Occipital lobe (tissue), 2 donors: Measurements from ENCODE around the gene APCDD1L. TPM values are rescaled to one million over a fixed set of nuclear protein-coding genes. Genes with fewer than 3 reads are reported as not detected.

Experiments
- DNase-seq: peaks from one replicate; lab custom pipeline; 2025; lab: John Stamatoyannopoulos, UW
- total RNA-seq: library from RNA; depleted of rRNA; stranded (reverse); fragments of >200 nt; gene quantifications from one replicate; pipeline ENCODE4 v1.2.3, GENCODE V29; 2014

Gene APCDD1L
- total RNA-seq, 1 donor from 2014 or later, result not detected

DNA sequence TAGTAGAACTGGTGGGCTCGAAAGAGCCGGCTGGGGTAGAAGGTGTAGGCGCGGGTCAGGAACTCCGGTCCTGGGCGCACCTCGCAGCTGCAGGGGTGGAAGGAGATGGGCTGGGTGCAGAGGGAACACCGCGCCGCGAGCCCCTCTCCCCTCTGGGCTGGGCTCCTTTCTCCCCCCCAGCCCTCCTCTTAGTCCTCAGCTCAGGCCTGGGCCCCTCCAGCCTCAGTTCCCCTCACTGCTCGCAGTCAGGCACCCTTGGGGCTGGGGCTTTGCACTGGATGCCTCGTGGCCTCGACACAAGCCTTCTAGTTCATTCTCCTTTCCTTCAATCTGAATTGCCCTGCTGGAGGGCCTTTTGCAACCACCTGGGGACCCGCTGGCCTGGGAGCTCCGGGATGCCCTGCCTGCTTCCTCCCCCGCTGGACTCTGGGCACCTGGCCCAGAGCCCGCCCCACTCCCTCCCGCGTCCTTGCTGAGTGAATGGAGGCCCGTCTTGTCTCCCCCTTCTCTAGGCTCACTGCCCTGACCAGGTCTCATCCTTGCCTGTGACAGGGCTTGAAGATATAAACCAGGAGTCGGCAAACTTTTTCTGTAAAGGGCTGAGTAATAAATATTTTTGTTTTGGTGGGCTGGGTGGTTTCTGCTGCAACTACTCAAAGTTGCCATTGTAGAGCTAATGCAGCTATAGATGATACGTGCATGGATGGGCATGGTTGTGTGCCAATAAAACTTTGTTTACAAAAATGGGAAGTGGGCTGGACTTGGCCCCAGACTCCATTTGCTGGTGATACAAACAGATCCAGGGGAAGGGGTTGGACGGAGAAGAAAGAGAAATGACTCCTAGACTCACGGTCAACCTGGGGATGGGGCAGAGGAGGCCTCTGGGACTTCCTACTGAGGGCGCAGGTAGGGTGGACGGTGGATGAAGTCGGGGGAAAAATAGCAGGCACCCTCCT lies 47.3 kb downstream of the APCDD1L start:
- no peak for DNase-seq

DNA sequence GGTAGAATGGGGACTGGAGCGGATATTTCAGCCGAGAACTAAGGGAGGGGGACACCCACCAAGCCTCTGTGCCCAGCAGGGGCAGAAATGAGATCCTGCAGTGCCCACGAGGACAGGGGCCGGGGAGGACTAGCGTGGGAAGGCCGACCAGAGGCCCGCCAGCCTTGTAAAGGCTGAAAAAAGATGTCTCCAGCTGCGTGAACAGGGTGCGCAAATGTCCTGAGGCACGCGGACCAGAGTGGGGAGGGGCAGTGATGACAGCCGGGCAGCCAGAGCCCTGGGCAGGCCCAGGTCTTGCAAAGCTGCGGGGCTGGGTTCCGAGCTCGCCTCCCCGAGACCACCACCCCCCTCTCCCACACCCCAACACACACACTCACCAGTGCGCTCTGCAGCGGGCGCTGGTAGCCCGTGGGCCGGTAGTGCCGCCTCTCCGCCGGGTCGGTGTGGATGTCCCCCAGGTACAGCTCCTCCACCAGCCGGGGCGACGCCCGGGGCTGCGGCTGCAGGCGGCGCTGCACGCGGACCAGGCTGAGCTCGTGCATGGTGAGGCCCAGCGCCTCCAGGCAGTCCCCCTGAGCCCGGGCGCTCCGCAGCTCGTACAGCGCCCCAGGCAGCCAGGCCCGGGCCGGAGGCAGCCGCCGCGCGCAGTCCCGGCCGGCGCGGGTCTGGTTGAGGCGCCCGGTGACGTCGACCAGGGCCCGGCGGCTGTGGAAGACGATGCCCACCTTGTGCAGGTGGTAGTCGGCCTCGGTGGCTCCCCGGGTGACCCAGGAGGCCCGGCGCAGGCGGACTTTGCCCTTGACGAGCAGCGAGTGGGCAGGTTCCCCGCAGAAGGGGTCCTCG lies 48.2 kb downstream of the APCDD1L start:
- no peak for DNase-seq

DNA sequence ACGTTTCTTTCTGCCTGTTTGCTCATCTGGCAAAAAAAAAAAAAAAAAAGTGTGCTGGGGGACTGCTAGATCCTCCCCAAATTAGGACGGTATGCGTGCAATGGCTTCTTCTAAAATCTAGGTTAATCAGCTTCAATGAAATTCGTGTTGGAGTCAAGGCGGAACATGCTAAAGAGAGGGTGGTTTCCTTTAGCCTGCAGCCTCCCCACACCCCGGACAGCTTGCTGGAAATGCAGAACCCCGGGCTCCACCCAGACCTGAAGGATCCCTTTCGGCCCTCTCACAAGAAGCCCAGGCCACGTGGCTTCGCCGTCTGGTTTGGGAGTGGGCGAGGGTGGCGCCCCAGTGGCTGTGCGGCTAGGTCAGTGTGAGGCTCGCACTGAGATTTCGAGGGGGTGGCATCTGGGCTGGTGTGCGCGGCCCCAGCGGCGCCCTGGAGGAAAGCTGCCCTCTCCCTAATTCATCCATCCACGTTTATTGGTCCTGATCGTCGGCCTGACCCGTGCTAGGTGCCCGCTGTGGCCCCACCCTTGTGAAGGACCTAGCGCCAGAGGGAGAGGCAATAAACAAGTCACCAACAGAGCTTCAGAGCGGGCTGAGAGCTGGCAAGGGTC lies 49.0 kb downstream of the APCDD1L start:
- DNase-seq, result no peak

GRCh38 chr20:58464838-58465237 lies 50.4 kb downstream of the APCDD1L start:
- no peak for DNase-seq

DNA sequence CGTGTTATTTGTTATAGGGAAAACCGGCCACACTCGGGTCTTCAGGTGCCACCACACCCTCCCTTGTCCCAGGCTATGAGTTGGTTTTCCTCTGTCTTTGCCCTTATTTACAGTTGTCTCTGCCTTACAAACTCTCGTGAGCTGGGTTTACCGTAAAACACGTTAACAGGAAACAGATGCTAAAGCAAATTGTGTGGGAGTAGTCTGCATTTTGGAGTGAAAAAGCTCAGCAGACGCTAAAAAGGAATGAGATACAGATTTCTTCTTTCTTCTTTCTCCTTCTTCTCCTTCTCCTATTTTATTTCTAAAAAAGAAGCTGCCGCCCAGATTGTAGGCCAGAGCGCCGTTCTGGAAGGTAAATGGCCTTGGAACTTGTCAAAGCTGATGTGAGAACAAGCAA lies 51.9 kb downstream of the APCDD1L start:
- no peak for DNase-seq

- DNase-seq, result no peak
These were observed 53.3 kb downstream of the APCDD1L start for GRCh38 chr20:58461899-58462298.

- no peak for DNase-seq
These were observed 54.1 kb downstream of the APCDD1L start for GRCh38 chr20:58461104-58461503.

DNA sequence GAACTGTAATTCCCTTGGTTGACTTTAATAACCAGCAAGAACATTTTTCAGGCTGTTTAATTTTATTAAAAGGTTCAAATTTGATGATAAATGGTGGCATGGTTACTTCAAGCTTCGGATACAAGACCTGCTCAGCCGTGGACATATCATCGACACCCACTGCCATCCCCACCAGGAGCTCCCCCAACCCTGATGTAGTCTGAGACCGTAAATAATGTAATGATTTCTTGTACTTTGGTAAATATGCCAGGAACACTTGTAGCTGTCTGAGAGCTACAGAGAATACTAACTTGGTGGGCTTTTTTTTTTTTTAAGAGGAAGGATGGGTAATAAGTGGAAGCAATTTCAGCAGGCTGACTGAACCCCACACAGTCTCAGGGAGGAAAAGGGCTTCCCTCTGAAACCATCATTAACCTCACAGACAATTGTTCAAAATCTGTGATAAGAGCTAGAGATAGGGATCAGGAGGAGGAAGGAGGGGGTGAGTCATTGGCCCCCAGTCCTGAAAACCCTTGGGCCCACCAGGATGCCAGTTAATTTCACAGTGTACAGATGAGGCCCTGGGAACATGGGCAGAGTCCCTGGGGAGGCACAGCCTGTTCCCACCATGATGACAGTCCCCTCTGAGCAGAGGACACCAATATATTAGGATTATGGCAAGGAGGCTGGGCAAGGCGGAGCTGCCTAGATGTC lies 56.0 kb downstream of the APCDD1L start:
- DNase-seq, result no peak

GRCh38 chr20:58458342-58459057 lies 56.7 kb downstream of the APCDD1L start:
- no peak for DNase-seq

- no peak for DNase-seq
These were observed 58.0 kb downstream of the APCDD1L start for GRCh38 chr20:58457083-58457695.

DNA sequence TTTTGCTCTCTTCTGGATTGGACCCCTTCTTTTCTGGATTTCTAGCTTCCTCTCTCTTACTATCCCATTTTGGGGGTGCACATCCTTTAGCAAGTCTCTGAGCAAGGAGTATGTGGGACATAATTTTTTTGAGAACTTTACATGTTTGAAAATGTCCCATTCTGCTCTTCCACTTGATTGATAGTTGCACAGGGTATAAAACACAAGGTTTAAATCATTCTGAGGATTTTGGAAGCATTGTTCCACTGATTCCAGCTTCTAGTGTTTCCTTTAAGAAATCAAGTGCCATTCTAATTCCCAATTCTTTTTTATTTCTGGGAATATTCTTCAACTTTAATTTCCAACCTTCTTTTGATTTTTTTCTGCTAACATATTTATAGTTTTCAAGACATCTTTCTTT lies 60.7 kb downstream of the APCDD1L start:
- DNase-seq, result no peak

- DNase-seq, result no peak
These were observed 61.8 kb downstream of the APCDD1L start for GRCh38 chr20:58453391-58453790.

- DNase-seq, result no peak
These were observed 62.4 kb downstream of the APCDD1L start for GRCh38 chr20:58452667-58453255.

DNA sequence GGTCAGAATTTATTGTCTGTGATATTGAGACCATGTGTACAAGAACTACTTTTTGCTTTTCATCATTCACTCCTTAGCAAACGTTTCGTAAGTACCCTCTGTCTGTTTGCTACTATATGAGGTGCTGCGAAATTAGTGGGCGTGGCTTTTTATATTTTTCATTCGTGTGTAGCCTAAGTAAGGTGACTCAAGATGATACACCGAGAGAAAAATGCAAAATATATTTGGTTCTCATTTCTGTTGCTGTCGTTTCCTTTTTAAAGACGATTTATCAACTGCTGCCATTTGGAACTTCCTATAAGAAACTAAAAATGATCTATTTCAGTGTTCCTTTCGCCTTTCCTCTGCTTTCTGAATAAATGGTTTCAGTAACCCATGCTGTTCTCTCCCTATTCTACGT lies 64.9 kb downstream of the APCDD1L start:
- DNase-seq, result no peak

GRCh38 chr20:58449681-58450221 lies 65.4 kb downstream of the APCDD1L start:
- DNase-seq, result no peak

- DNase-seq, result no peak
These were observed 66.2 kb downstream of the APCDD1L start for GRCh38 chr20:58448958-58449357.

GRCh38 chr20:58447511-58448391 lies 67.4 kb downstream of the APCDD1L start:
- no peak for DNase-seq

GRCh38 chr20:58446960-58447265 lies 68.3 kb downstream of the APCDD1L start:
- no peak for DNase-seq
